ENCODE data around the gene IRF2BPL.

The IRF2BPL gene

GRCh38 chr14:77068517-77069200, 40.2 kb upstream of the IRF2BPL start:
- DNase-seq (ENCODE audit: low read depth) = no peak
- TF ChIP-seq, protein P1, sequence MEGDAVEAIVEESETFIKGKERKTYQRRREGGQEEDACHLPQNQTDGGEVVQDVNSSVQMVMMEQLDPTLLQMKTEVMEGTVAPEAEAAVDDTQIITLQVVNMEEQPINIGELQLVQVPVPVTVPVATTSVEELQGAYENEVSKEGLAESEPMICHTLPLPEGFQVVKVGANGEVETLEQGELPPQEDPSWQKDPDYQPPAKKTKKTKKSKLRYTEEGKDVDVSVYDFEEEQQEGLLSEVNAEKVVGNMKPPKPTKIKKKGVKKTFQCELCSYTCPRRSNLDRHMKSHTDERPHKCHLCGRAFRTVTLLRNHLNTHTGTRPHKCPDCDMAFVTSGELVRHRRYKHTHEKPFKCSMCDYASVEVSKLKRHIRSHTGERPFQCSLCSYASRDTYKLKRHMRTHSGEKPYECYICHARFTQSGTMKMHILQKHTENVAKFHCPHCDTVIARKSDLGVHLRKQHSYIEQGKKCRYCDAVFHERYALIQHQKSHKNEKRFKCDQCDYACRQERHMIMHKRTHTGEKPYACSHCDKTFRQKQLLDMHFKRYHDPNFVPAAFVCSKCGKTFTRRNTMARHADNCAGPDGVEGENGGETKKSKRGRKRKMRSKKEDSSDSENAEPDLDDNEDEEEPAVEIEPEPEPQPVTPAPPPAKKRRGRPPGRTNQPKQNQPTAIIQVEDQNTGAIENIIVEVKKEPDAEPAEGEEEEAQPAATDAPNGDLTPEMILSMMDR (IDR thresholded peaks at IDR 0.05; ENCODE audit: insufficient read depth, low read depth, low read length, missing control alignments) = no peak
- H3K4me3 ChIP-seq (ENCODE audit: low read length) = no peak overlapping the region

- no peak overlapping the region for H3K4me3 ChIP-seq (ENCODE audit: low read length)
- TF ChIP-seq, protein P1 (IDR thresholded peaks at IDR 0.05; ENCODE audit: insufficient read depth, low read depth, low read length, missing control alignments) = peak; percentile 96
- DNase-seq (ENCODE audit: low read depth) = peak; percentile 73
Measured at GRCh38 chr14:77067632-77068516, 39.4 kb upstream of the IRF2BPL start.

DNA sequence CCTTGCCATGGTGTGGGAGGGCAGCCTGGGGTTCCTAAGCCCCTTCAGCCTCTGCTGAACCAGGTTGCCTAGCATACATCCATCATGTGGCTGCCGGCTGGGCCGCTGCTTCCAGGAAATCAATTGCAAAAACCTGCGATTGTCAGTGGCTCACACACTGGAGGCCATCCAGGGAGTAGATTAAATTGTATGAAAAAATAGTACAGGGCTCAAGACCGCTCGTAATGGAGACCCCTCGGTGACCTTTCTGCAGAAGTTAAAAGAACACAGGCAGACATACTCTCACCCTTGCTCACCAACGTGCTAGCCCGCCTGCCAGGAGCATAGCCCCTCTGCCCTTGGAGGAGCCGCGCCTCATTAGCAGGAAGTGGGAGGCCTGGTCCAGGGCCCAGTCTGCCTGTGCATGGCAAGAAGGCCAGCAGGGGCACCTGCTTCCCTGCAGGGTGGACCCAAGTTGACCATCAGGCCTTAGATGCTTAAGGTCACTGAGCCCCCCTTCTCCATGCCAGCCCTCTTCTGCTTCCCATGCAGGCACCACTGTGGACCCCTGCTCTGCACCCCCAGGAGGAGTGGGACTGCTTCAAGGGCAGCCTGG, 38.2 kb upstream of the IRF2BPL start:
- TF ChIP-seq, protein P1 (IDR thresholded peaks at IDR 0.05; ENCODE audit: insufficient read depth, low read depth, low read length, missing control alignments) = no peak
- H3K4me3 ChIP-seq (ENCODE audit: low read length) = no peak overlapping the region

GRCh38 chr14:77065851-77066577, 37.5 kb upstream of the IRF2BPL start:
- TF ChIP-seq, protein P1 (IDR thresholded peaks at IDR 0.05; ENCODE audit: insufficient read depth, low read depth, low read length, missing control alignments) = no peak
- no peak for DNase-seq (ENCODE audit: low read depth)
- no peak overlapping the region for H3K4me3 ChIP-seq (ENCODE audit: low read length)

More for the DNA sequence above, 38.2 kb upstream of the IRF2BPL start:
- DNase-seq (ENCODE audit: low read depth) = no peak

DNA sequence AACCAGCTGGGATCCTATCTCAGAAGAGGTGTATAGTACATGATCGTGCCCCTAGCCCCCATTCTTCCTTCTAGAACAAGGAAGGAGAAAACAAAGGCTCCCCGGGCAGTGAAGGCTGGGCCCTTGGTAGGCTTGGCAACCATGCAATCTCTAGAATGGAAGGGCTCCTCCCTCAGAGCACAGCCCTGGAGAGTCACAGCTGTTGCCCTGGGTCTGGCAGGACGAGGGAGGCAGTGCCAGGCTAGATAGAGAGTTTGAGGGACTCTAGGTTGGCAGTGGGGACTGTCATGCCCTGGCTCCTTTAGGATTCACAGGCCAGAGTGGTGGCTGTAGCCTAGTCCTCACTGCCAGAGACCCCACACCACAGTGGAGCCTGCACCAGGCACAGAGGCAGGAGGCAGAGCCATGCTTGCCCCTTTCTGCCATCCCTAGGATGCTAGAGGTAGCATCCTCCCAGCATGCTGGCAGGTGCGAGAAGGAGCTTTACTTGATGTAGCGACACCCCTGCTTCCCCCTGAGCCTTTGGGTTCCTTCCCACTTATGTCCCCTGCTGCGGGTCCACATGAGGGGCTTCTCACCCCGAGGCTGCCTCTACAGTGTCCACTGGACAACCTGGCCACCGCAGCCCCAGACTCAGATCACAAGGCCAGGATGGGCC, 36.1 kb upstream of the IRF2BPL start:
- TF ChIP-seq, protein P1 (IDR thresholded peaks at IDR 0.05; ENCODE audit: insufficient read depth, low read depth, low read length, missing control alignments) = no peak

GRCh38 chr14:77063571-77064171, 35.2 kb upstream of the IRF2BPL start:
- TF ChIP-seq, protein P1 (IDR thresholded peaks at IDR 0.05; ENCODE audit: insufficient read depth, low read depth, low read length, missing control alignments) = no peak
- no peak for DNase-seq (ENCODE audit: low read depth)
- H3K4me3 ChIP-seq (ENCODE audit: low read length) = no peak overlapping the region

More for the DNA sequence above, 36.1 kb upstream of the IRF2BPL start:
- no peak for DNase-seq (ENCODE audit: low read depth)
- no peak overlapping the region for H3K4me3 ChIP-seq (ENCODE audit: low read length)

Measured in epithelial cell of esophagus (primary cell).